HG02798 (cell line): ENCODE data around the gene APOL3.
"Not testable (repeated sequence)": the region's sequence is repeated elsewhere in the genome, so short reads cannot be mapped to it uniquely, and the experiment has no call there.

Experiments
- ATAC-seq: cut with Tn5 transposase; IDR thresholded peaks from one replicate; pipeline ENCODE4 v1.9.1; 2021; ENCODE audit warnings: mild to moderate bottlenecking; ENCODE audit not compliant: unreplicated experiment, poor library complexity

APOL3 gene

GRCh38 chr22:36194385-36194784, 33.8 kb upstream of the APOL3 start:
- ATAC-seq, result no peak

DNA sequence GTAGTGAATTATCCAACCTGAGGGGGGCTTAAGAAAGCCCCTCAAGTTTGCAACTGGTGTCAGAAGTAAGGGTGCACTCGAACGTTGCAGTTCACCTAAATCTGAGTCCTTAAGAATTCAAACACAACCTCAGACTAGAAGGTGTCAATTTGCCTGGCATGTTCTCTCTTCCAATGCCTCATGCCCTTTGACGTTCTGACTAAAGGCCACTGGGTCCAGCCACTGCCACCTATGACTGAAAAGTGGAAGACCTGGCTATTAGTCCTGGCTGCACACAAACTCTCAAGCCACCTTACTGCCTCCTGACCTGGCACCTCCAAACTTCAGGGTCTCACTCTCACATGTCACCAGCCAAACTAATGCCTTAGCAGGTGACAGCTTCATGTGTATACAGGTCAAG, 33.0 kb upstream of the APOL3 start:
- no peak for ATAC-seq

DNA sequence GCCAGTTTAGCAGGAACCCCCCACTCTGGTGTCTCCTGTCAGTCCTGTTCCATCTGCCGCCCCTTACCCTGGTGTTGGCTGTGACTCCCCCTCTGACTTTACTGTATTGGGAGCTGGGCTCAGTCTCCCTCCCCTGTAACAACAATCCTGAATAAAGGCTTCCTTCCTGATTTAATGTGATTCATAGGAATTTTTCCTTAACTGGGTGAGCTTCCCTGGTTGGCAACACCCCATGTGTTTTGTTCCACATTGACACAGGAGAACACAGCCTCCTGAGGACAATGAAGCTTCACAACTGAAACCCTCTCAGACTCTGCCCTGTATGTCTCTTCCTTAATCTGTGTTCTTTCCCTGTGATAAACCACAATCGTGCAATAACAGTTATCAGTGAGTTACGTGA, 32.6 kb upstream of the APOL3 start:
- ATAC-seq, result no peak

GRCh38 chr22:36192542-36192941, 32.0 kb upstream of the APOL3 start:
- no peak for ATAC-seq

DNA sequence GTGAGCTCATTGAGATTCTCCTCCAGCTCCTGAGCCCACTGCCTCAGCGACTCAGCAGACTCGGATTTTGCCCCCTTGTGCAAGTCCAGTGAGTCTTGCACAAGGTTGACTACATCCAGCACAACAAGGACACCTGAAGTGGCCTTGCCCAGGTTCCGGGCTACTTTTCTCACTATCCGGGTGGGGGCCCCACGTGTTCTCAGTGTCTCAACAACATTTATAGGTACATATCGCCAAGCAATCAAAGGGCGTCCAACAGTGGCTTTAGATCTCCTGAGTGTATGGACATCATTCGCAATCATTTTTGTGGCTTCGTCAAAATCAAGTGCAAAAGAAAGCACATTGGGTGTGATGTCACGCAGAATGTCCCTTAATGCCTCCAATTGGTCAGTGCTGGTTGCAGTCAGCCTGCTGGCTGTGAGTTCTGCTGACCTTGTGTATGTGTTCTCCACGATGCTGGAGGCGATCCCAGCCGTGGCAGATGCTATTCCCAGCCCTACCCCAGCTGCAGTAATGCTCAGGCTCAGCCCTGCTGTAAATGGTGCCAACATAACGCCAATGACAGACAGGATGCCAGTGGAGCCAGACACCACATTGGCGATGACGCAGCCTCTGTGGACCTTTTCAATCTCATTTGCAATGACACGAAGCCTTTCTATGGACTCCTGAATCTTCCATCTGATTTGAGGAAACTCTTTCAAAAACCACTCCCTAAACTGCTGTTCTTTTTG, 30.7 kb upstream of the APOL3 start:
- no peak for ATAC-seq

DNA sequence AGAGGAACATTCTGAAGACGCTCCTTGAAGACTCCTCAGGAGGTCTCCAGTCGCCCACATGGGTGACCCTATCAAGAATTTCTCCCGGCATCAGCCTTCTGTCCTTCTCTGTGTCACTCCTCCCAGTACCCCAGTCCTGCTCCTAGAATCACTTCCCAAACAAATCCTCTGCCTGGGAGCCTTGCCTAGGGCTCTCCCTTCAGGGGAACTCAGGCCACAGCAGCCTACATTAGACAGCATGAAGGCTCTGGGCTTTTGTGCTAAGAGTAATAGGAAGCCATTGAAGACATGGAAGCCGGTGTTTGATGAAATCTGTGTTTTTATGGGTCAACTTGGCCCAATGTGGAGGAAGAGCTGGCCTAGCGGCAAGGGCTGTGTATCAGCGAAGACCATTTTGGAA, 27.3 kb upstream of the APOL3 start:
- not testable (repeated sequence) for ATAC-seq

DNA sequence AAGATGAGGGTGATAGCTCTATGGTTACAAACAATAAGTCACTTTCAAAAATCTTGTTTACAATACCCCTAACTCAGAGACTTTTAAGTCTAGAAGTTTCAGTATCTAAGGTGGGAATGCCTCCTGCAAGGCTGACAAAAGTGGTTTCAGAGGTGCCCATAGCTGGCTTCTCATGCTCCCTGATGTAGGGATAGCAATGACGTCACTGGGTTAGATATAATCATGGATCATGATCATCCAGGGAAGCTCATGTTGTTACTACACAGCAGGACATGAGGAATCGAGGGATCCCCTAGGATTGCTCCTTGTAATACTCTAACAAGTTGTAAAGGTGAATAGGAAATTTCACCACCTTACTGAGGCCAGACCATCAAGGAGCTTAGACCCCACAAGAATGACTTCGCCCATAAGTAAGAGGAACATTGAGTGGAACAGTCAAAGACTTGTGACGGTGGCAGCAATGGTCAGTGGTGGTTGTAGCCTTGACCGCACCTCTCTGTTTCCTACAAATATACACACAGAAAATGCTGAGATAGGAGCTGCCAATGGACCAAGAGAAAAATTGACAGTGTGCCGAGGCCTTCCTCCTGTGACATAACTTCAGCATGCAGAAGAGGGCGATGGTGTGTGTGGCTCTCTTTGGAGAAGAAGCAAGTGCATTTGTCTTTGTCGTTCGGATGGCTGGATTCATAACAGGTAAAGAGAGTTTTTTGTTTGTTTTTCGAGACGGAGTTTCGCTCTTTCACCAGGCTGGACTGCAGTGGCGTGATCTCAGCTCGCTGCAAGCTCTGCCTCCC, 25.5 kb upstream of the APOL3 start:
- no peak for ATAC-seq

DNA sequence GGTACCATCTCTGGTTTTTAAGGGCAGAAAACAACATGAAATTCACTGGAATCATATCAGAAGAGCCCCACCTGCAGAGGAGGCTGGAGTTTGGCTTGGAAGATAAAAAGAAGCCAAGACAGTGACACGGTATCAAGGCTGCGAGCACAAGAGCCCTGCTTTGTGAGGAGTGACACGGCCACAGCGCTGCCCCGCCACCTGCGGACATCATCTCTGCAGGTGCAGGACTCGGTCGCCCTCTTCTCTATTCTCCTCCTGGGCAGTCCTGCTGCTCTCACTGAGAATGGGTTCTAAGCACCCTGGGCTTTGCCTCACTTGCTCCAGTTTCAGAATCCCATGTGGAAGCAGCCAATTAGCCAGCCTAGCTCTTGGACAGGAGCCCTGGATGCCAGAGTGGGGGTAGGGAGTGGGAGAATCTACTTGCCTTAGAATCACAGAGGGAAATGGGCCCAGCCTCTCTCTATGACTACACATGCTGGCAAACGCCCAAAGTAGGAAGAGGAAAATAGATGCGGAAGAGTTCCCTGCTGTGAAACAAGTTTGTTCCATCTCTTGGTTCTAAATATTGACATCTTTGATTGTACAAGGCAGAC, 24.0 kb upstream of the APOL3 start:
- ATAC-seq, result no peak

- ATAC-seq, result no peak
Measured at GRCh38 chr22:36183446-36183845, 22.9 kb upstream of the APOL3 start.

- ATAC-seq, result no peak
Measured at GRCh38 chr22:36182857-36183256, 22.3 kb upstream of the APOL3 start.

DNA sequence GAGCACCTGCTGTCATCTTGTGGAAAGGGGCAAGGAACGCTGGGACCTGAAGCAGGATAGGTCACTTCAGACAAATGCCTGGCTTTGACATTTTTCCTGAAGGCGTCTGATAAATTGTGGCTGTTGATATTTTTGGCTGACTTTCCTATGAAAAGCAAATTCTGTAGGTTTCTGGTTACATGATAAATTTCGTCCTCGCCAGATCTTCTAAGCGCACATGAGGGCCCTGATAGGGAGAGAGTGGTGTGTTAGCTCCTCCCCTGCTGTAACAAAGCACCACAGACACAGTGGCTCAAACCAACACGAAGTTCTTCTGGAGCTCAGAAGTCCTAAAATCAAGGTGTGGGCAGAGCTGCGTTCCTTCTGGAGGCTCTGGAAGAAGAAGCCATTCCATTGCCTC, 21.5 kb upstream of the APOL3 start:
- no peak for ATAC-seq

DNA sequence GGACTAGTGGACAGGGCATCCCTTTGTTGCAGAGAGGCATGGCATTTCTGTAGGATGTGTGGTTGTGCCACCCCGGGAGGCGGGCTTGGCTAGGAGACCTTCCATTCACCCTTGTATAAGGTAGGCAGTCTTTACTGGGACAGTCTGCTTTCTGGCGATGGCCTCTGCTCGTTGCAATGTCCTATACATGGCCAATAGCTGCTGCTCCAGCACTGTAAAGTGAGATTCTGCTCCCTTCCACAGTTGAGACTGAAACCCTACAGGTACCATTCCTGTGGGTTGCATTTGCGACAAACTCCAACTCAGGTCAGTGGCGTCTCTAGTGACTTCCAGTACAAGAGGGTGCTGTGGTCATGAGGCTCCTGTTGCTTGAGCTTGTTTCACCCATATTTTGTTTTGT, 20.4 kb upstream of the APOL3 start:
- ATAC-seq, result no peak

DNA sequence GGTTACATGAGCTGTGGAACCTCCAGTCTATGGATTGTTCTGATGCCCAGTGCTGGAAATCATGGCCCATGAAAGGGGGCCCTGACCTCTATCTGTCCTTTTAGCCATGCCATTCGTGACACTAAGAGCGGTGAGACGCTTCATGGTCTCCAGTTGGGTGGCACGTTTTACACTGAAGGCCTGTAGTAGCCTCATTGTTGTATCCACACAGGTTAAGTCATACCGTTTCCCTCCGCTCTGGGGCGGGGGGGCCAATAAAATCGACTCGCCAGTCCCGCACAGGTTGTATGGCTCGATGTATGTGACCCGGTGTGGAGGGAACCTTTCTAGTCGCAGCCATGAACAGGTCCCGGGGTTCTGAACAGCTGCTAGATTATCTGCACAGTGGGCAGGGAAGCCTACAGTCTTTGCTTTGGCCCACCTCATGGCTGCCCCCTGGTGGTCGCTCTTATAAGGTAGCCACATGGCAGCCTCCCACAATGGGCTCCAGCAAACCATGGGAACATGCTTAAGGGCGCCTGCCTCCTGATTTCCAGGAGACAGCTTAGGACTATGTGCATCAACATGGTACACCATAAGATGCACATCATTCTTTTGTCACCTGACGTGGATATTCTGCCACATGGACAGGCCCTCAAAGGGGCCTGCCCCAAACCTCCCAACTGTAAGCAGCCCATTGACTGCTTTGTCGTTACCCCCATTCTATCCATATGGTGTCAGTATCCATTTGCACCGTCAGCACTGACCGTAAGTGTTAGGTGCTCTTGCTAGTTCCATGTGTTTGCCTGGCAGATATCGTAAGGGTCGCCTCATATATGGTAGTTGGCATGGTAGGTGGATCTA, 19.7 kb upstream of the APOL3 start:
- ATAC-seq, result no peak

- no peak for ATAC-seq
Measured at GRCh38 chr22:36177160-36177559, 16.6 kb upstream of the APOL3 start.

- ATAC-seq, result no peak
Measured at GRCh38 chr22:36175892-36176291, 15.3 kb upstream of the APOL3 start.

GRCh38 chr22:36171941-36172340, 11.4 kb upstream of the APOL3 start:
- ATAC-seq, result no peak

- no peak for ATAC-seq
Measured at GRCh38 chr22:36166518-36167220, 6.1 kb upstream of the APOL3 start.

DNA sequence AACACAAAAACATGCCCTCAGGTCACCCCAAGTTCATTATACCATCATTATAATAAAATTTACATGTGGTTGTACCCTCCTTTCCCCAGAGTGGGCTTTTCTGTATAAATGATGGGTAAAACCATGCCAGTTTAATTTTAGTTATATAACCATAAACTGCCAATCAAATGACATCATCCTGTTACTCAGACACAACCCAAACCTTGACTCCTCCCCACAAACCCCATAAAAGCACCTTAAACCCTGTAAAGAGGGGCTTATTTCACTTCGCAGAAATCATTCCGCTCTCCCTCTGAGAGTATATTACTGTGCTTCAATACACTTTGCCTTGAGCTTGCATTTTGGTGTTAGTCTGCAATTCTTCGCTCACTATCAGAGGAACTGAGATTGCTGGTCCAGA, 5.5 kb upstream of the APOL3 start:
- ATAC-seq, result no peak

DNA sequence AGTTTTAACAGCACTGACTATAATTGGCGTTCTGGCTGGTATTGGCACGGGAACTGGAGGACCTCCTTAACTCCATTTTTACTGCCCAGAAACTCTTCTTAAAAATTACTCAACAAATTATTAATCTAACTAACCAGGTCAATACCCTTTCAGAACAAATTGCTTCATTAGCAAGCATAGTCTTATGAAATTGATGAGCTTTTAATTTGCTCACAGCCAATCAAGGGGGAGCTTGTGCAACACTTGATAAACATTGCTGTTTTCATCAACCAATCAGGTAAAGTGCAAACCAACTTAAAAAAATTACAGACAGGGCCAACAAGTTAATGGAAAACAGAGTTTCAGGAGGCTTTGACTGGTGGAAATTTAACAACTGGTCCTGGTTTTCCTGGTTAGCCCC, 4.6 kb upstream of the APOL3 start:
- ATAC-seq, result no peak

DNA sequence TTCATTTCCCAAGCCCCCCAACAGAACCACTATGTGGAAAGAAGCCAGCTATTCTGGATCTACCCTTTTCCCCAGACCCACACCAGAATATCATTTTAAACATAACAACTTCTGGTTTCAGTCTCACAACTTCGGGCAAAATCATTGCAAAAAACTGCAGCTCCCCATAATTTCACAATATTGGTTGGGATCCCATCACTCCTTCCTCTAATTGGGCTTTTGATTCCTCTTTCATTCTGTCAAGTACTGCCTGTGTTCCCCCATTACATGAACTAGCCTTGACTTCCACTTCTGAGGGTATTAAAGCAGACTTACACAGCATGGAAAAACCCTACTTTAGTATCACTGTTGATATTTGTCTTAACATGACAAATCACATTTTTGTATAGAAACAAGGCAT, 4.1 kb upstream of the APOL3 start:
- ATAC-seq, result no peak
